HG03103 (cell line): ENCODE measurements around the gene VAMP1.
"Not testable (repeated sequence)": the region's sequence is repeated elsewhere in the genome, so short reads cannot be mapped to it uniquely, and the experiment has no call there.

Source experiments
- ATAC-seq: cut with Tn5 transposase; IDR thresholded peaks from one replicate; pipeline ENCODE4 v1.9.1; 2021; ENCODE audit warnings: low read depth; ENCODE audit not compliant: unreplicated experiment

The VAMP1 gene

DNA sequence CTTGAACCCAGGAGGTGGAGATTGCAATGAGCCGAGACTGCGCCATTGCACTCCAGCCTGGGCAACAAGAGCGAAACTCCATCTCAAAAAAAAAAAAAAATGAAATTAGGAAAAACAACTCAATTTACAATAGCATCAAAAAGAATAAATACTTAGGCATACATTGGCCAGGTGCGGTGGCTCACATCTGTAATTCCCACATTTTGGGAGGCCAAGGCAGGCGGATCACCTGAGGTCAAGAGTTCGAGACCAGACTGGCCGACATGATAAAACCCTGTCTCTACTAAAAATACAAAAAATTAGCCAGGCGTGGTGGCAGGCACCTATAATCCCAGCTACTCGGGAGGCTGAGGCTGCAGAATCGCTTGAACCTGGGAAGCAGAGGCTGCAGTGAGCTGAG is 42.7 kb downstream of the VAMP1 start:
- not testable (repeated sequence) for ATAC-seq

- peak; percentile 66 for ATAC-seq
These were observed 43.4 kb downstream of the VAMP1 start for GRCh38 chr12:6426882-6427671.

GRCh38 chr12:6425590-6426531 is 44.6 kb downstream of the VAMP1 start:
- ATAC-seq: no peak

DNA sequence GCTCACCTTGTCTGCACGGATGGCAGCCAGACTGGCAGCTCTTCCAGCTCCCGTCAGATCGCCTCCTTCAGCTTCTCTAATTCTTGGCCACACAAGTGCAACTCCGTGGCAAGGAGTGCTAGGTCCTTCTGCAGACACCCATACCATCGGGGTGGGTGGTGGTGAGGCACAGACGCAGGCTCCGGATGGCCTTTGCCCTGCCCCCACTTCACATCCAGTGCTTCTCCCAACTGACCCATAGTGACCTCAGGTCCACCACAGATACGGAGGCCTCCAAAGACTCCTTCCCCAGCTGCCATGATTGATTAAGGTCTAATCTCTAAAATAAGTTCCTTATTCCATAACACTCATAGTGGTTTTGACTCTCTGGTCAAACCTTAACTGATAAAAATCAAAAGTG is 45.6 kb downstream of the VAMP1 start:
- no peak for ATAC-seq

DNA sequence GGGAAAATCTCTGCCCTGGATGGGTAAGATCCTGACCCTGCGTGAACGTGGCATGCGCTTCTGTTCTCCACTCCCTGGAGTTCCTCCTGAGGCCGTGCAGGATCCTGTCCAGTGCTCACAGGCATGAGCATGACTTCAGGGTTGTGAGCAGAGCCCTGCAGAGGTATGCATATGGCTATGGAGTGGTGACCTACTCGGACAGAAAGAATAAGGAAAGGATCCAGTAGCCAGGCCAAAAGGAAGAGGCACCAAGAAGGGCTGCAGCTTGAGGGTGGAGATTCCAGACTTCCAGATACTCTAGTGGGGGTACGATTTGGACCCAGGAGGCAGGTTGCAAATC is 46.5 kb downstream of the VAMP1 start:
- ATAC-seq: no peak

DNA sequence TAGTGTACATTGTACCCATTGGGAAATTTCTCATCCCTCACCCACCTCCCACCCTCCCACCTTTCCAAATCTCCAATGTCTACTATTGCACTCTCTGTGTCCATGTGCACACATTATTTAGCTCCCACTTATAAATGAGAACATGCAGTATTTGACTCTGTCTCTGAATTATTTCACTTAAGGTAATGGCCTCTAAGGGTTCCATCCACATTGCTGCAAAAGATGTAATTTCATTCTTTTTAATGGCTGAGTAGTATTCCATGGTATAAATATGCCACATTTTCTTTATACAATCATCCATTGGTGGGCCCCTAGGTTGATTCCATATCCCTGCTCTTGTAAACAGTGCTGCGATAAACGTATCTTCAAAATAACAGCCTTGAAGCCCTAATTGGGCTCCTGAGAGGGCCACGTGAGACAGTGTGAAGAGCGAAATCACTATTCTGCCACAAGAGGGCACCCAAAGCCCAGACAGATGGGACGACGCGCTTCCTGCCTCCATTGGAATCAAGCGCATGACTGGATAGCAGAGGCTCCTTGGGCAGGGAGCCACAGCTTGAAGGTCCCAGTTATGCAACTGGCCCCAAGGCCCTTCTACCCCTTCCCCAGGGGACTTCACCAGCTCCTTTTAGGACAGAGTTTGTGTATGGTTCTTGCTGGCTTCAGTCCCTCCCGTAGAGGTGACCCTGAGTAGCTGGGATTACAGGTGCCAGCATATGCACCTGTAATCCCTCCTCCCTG is 47.0 kb downstream of the VAMP1 start:
- no peak for ATAC-seq

DNA sequence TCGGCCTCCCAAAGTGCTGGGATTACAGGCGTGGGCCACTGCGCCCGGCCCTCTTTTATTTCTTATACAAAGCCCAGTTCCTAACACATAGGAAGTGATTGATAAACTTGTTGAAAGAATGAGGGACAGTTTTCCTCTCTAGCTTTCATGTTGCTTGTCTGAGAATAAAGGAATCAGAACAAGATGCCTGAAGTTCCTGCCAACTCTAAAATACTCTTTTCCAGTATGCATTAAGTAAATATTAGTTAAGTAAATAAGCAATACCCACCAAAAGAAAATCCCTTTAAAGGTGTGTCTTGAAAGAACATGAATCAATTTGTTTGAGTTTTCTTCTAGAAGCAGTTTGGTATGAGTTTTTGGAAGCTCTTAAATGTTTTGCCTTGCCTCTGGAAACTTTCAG is 50.1 kb downstream of the VAMP1 start:
- no peak for ATAC-seq

DNA sequence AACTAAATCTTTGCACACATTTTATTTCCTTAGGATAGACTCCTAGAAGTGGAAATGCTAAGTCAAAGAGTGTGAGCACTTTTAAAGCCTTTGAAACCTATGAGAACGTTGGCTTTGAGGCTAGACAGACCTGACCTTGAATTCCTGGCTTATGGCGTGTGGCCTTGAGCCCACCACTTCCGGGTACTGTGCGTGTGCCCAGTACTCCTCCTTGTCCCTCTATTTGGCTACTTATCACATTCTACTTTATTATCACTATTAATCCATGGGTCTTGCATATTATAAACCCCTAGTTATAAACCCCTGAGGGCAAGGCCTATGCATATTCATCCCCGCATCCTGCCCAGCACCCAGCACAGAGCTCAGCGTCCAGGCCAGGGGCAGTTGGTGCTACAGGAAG is 51.7 kb downstream of the VAMP1 start:
- ATAC-seq: no peak

GRCh38 chr12:6416596-6416995 is 53.9 kb downstream of the VAMP1 start:
- no peak for ATAC-seq
